HUDEP-2 (cell line): ENCODE results near the gene SGPL1.

Experiments
- DNase-seq, 76 experiments: peaks; one replicate each; lab custom pipeline; 2025; ENCODE audit not compliant: unreplicated experiment in 76 of 76; lab: John Stamatoyannopoulos, UW

The SGPL1 gene

GRCh38 chr10:70902661-70903261 lies 87.0 kb downstream of the SGPL1 start:
- DNase-seq, result no peak

DNA sequence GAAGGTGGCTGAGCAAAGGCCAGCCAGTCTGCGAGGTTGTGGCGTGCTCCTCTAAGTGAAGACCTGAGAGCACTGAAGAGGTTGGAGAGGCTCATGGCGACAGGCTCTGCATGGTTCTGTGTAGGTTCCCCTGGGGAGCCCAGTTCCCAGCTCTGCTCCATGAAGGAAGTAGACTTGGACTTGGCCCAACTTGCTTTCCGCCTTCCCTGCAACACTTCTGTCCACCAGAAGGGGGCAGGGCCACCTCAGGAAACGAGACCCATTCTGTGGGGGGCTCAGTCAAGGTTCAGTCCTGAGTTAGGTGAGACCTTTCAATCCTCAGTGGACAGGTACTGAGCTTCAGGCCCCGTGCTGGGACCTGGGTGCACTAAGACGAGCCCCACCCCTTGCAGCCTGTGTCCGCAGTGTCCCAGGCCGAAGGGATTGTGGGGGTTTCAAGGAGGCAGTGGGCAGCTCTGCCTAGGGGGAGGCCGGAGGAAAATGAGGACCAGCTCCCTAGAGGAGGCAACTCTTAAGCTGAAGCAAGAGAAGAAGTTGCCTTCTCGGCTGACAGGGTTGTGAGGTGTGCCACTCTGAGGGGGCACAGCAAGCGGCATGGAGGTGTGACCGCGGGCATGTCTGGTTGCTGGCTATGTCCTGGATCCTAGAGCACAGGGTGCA lies 87.6 kb downstream of the SGPL1 start:
- peak in 16 of 76 experiments; percentile 4 to 32 (median 7) for DNase-seq

GRCh38 chr10:70905071-70906021 lies 89.6 kb downstream of the SGPL1 start:
- DNase-seq, result no peak

- no peak for DNase-seq
Measured at GRCh38 chr10:70906031-70906783, 90.5 kb downstream of the SGPL1 start.

GRCh38 chr10:70906953-70907636 lies 91.3 kb downstream of the SGPL1 start:
- DNase-seq, result no peak

DNA sequence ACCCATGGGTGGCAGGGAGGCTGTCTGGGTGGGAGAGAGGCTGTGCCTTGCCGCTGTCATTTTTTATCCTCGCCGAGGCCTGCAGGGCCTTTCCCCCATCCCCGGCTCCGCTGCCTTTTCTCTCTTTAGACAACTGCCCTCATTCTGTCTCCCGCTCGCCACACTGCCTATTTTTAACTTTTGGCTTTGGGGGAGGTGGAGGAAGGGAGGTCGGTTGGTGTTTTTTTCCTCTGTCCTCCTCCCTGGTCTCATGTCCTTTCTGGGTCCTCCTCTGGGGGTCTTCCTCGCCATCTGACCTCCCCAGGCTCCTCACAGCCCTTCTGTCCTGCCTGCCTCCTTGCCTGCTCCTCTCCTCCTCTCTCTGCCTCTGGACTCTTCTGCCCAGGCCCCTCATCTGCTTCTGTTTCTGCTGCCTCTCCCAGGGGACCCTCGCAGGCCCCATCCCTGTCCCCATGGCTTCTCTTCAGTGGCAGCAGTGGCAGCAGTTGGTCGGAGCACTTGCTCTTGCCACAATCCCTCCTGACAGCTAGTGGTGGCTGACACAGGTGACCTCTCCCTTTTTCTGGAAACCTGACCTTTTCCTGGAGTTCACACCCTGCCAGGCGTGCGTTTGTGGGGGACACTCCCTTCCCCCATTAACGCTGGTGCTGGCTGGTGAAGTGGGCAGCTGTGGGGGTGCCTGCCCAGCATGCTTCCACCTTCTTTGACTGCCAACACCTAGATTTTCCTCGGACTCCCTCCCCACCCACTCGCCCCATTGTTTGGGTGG lies 92.1 kb downstream of the SGPL1 start:
- no peak for DNase-seq

DNA sequence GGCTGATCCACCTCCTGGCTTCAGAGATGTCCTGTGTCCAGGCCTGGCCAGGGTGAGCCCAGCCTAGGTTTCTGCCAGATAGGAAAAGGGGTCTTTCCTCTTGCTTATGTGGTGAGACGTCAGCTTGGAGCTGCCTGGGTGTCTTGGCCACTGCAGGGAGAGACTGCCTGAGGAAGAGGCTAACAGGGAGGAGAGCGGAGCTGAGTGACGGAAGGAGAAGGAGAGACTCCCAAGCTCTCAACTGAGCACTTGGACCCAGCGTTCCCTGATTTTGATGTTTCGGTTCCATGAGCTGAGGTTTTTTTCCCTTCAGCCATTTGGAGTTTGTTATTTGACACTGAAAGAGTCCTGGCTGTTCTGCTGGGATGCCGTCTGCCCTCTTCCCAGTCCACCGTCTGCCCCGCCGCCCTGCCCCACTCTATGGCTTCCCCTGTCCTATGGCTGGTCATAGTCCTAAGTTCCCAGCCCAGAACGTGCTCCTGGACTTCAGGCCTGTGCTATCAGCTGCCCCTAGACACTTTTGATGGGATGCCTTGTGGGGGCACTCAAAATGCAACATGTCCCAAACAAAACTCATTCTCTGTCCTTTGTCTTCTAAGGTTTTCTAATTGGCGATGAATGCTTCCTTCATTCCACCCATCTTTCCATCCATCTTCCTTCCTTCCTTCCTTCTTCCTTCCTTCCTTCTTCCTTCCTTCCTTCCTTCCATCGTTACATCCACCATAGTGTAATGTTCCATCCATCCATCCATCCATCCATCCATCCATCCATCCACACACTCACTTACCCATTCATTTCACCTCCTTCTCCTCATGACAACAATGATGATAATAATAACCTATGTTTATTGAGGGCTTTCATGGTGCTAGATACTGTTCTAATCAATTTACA lies 92.9 kb downstream of the SGPL1 start:
- DNase-seq, result no peak

GRCh38 chr10:70909326-70909935 lies 93.7 kb downstream of the SGPL1 start:
- no peak for DNase-seq

- DNase-seq, result no peak
Measured at GRCh38 chr10:70910486-70911341, 95.0 kb downstream of the SGPL1 start.

DNA sequence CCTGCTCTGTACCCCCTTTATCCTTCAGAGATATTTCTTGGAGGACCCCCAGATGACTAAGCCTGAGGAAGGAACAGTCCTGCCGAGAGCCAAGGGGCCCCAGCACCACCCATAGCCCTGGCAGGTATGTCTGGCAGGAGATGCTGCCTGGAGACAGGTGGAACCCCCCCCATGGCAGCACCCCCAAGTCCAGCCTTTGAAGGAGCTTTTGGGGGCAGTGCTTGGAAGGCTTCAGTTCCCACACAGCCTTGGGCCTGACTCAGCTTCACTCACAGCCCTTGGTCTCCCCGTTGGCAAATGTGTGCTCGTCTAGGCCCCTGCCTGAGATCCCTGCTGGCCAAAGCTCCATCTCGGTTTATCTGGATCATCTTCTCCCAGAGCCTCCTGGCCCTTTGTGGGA lies 95.6 kb downstream of the SGPL1 start:
- no peak for DNase-seq

GRCh38 chr10:70912556-70912955 lies 96.8 kb downstream of the SGPL1 start:
- DNase-seq, result no peak

GRCh38 chr10:70913191-70913892 lies 97.6 kb downstream of the SGPL1 start:
- DNase-seq, result no peak

GRCh38 chr10:70913893-70914240 lies 98.1 kb downstream of the SGPL1 start:
- DNase-seq, result no peak

- DNase-seq, result no peak
Measured at GRCh38 chr10:70914316-70914864, 98.6 kb downstream of the SGPL1 start.

DNA sequence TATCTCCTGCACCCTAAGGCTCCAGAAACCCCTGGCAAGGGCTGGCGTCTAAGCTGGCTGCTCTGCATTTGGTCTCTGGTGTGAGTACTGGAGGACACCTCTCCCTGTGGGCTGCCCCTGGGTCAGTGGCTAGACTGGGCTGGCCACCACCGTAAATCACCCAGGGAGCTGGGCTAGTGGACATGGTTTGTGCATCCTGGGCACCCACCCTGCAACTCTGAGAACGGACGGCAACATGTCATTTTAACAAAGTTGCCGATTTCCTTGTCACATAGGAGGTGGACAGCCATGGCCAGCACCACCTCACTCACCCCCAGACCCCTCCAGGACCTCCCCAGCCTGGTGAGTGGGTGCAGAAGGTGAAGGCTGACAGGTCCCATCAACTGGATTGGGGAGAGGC lies 99.5 kb downstream of the SGPL1 start:
- DNase-seq, result no peak

- no peak for DNase-seq
Measured at GRCh38 chr10:70915806-70916205, 100.1 kb downstream of the SGPL1 start.
